HFFc6 (cell line): Measurements from ENCODE around the gene TYMP. TPM values are rescaled to one million over a fixed set of nuclear protein-coding genes. Genes with fewer than 3 reads are reported as not detected.
A peak's percentile ranks its signal among the peaks of the same experiment; 100 is the strongest.

ENCODE experiments used
- DNase-seq: peaks from one replicate; pipeline ENCODE4 v3.0.0-alpha.2; 2018
- H3K27ac Mint-ChIP-seq: 2 replicates; pipeline ENCODE4 v1.8.0; 2020; ENCODE audit warnings: mild to moderate bottlenecking, mixed read lengths
- H3K27me3 Mint-ChIP-seq: 2 replicates; pipeline ENCODE4 v1.8.0; 2021; ENCODE audit warnings: mild to moderate bottlenecking, moderate library complexity, mixed read lengths; ENCODE audit not compliant: insufficient read depth
- H3K36me3 Mint-ChIP-seq: 2 replicates; pipeline ENCODE4 v1.8.0; 2021; ENCODE audit warnings: low read depth, mixed read lengths
- H3K4me1 Mint-ChIP-seq: 2 replicates; pipeline ENCODE4 v1.8.0; 2020; ENCODE audit warnings: low read depth, mixed read lengths
- H3K4me3 Mint-ChIP-seq: 2 replicates; pipeline ENCODE4 v1.8.0; 2020; ENCODE audit warnings: mild to moderate bottlenecking, moderate library complexity, mixed read lengths
- H3K9me3 Mint-ChIP-seq: 2 replicates; pipeline ENCODE4 v1.8.0; 2020; ENCODE audit warnings: mild to moderate bottlenecking, mixed read lengths
- CTCF ChIP-seq: fragments of 200-600 bp; sonication (generic); IDR thresholded peaks from 2 replicates; pipeline ENCODE4 v1.5.0; 2021; ENCODE audit warnings: antibody characterized with exemption, mild to moderate bottlenecking
- total RNA-seq, 6 experiments: library from RNA; stranded (reverse); fragmentation: NEBNext Ultra II Directional; extraction: Animal tissue kit (Norgen Biotek cat#: 25700); gene quantifications; 2 replicates in 1 of 6; 3 replicates in 5 of 6; pipeline ENCODE4 v1.2.3, GENCODE V29; 2021

The TYMP gene
- total RNA-seq, 6 experiments from 2014 or later = 0.95 to 2.1 (median 1.3) TPM

GRCh38 chr22:50500452-50500851 lies 29.4 kb downstream of the TYMP start:
- H3K27ac Mint-ChIP-seq = no peak overlapping the region
- no peaks in the 10 kb centered on the region for H3K9me3 Mint-ChIP-seq

GRCh38 chr22:50498322-50498890 lies 31.4 kb downstream of the TYMP start:
- Mint-ChIP-seq H3K27me3 (peaks cover 8% of the 10 kb centered on the region), H3K4me1 (peaks cover 6% of the 10 kb centered on the region; the same call in 1 of the 2 replicates), H3K9me3 (no peaks in the 10 kb centered on the region), H3K36me3 (no peaks in the 10 kb centered on the region), H3K4me3 (no peak overlapping the region), H3K27ac (no peak overlapping the region)
- TF ChIP-seq CTCF = peak; percentile 81
- peak; percentile 39 for DNase-seq

More at GRCh38 chr22:50500452-50500851, 29.4 kb downstream of the TYMP start:
- Mint-ChIP-seq H3K4me1 (peaks cover 6% of the 10 kb centered on the region; the same call in 1 of the 2 replicates), H3K27me3 (peaks cover 6% of the 10 kb centered on the region), H3K4me3 (no peak overlapping the region), H3K36me3 (no peaks in the 10 kb centered on the region)
- DNase-seq = no peak
- TF ChIP-seq CTCF = no peak

GRCh38 chr22:50497093-50497492 lies 32.7 kb downstream of the TYMP start:
- TF ChIP-seq CTCF = no peak
- H3K36me3 Mint-ChIP-seq = no peaks in the 10 kb centered on the region
- H3K9me3 Mint-ChIP-seq = no peaks in the 10 kb centered on the region
- H3K27ac Mint-ChIP-seq = no peak overlapping the region
- peaks cover 6% of the 10 kb centered on the region; the same call in 1 of the 2 replicates for H3K4me1 Mint-ChIP-seq
- no peak overlapping the region for H3K4me3 Mint-ChIP-seq
- no peak for DNase-seq
- peaks cover 8% of the 10 kb centered on the region for H3K27me3 Mint-ChIP-seq

GRCh38 chr22:50490531-50491308 lies 39.1 kb downstream of the TYMP start:
- Mint-ChIP-seq H3K27ac (no peak overlapping the region), H3K4me3 (no peak overlapping the region), H3K27me3 (peaks cover 6% of the 10 kb centered on the region), H3K4me1 (peaks cover 13% of the 10 kb centered on the region), H3K9me3 (no peaks in the 10 kb centered on the region), H3K36me3 (no peaks in the 10 kb centered on the region)
- TF ChIP-seq CTCF = no peak
- DNase-seq = no peak

- Mint-ChIP-seq H3K9me3 (no peaks in the 10 kb centered on the region), H3K4me3 (no peak overlapping the region), H3K27me3 (peaks cover 3% of the 10 kb centered on the region), H3K36me3 (no peaks in the 10 kb centered on the region), H3K4me1 (peaks cover 13% of the 10 kb centered on the region), H3K27ac (no peak overlapping the region)
- no peak for TF ChIP-seq CTCF
- DNase-seq = no peak
These were observed 40.2 kb downstream of the TYMP start for GRCh38 chr22:50489363-50490243.
